Testis (tissue), 3 donors: ENCODE results near the gene EWSR1. TPM values are rescaled to one million over a fixed set of nuclear protein-coding genes. Genes with fewer than 3 reads are reported as not detected.

Experiments
- DNase-seq: peaks from one replicate; pipeline ENCODE4 v3.0.0-alpha.2; 2019
- H3K27ac ChIP-seq, 2 donors: fragments of 200-600 bp; sonication (generic); one replicate each; pipeline ENCODE4 v1.5.1; 2019
- H3K27me3 ChIP-seq: fragments of 200-600 bp; sonication (generic); one replicate; pipeline ENCODE4 v1.5.1; 2019
- H3K36me3 ChIP-seq: fragments of 200-600 bp; sonication (generic); one replicate; pipeline ENCODE4 v1.5.1; 2017; ENCODE audit warnings: low read depth; ENCODE audit errors: missing control alignments
- H3K4me1 ChIP-seq: fragments of 200-600 bp; sonication (generic); one replicate; pipeline ENCODE4 v1.5.1; 2019
- H3K4me3 ChIP-seq, 2 donors: fragments of 200-600 bp; sonication (generic); one replicate each; pipeline ENCODE4 v1.5.1; 2017 to 2019
- H3K9me3 ChIP-seq: fragments of 200-600 bp; sonication (generic); one replicate; pipeline ENCODE4 v1.5.1; 2017
- CTCF ChIP-seq, 3 experiments: fragments of 450-650 bp in 2 of 3; fragments of 200-600 bp in 1 of 3; sonication (generic) in 1 of 3; IDR thresholded peaks; one replicate each; pipeline ENCODE4 v1.5.1; 2016 to 2019; ENCODE audit warnings: antibody characterized with exemption in 3 of 3, mild to moderate bottlenecking in 2 of 3, moderate library complexity in 1 of 3
- POLR2A ChIP-seq: fragments of 450-650 bp; IDR thresholded peaks from one replicate; pipeline ENCODE4 v1.6.1; 2017; ENCODE audit warnings: antibody characterized with exemption, mild to moderate bottlenecking, moderate library complexity
- WGBS, 2 donors: methylation state at CpG; one replicate each; pipeline ENCODE4 v1.1.5; 2018; 5-methylcytosine and 5-hydroxymethylcytosine counted together
- intact Hi-C: fragments of 100-400 bp; cut with DNase I; formaldehyde crosslinking; loops from one replicate; pipeline ENCODE4 v1.15.1; 2023; ENCODE audit warnings: low total_unique reads
- microRNA-seq, 2 donors: library from miRNA; unstranded; fragments of <30 nt; microRNA quantifications; one replicate each; pipeline ENCODE4, GENCODE V29; 2016; ENCODE audit warnings: borderline number of aligned reads in 2 of 2, borderline replicate concordance in 1 of 2
- polyA plus RNA-seq: library from polyadenylated mRNA; stranded (reverse); fragments of 350-450 nt; fragmentation: Illumina TruSeq; extraction: RNeasy Lipid Tissue Mini Kit (QIAGEN cat#74804); gene quantifications from one replicate; pipeline ENCODE4 v1.2.3, GENCODE V29; 2014; ENCODE audit warnings: low read depth, low replicate concordance; ENCODE audit not compliant: insufficient read depth
- small RNA-seq, 2 donors: library from RNA; depleted of rRNA; stranded (forward); fragments of <200 nt; gene quantifications; one replicate each; pipeline ENCODE3, GENCODE V24; 2016
- total RNA-seq, 2 donors: library from RNA; depleted of rRNA; stranded (reverse); fragments of >200 nt; gene quantifications; one replicate each; pipeline ENCODE4 v1.2.3, GENCODE V29; 2016

Gene EWSR1
- total and polyA plus RNA-seq, 3 donors from 2014 or later, result 286 to 451 (median 336) TPM

DNA sequence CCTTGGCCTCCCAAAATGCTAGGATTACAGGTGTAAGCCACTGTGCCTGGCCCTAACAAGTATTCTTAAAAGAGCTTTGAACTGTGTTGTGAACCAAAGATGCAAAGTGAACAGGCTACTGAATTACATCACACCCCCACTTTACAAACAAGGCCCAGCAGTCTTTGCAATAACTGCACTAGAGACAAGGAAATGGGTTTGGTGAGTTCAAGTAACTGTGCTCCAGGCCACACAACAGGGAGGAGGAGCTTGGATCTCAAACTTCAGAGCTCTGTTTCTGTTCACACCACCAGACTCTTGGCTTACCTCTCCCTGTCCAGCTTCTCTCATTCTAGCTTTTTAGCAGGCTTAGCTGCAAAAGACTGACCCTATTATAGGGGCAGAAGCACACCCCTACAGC, 77.9 kb downstream of the EWSR1 start:
- Histone ChIP-seq H3K27ac (no peak overlapping the region), H3K9me3 (no peaks in the 10 kb centered on the region), H3K27me3 (no peaks in the 10 kb centered on the region), H3K4me1 (no peaks in the 10 kb centered on the region), H3K4me3 (no peak overlapping the region), H3K36me3 (no peaks in the 10 kb centered on the region)
- no peak for TF ChIP-seq POLR2A
- no peak for TF ChIP-seq CTCF (IDR thresholded peaks at IDR 0.05)
- intact Hi-C loops, result no loop called here
- no peak for DNase-seq

DNA sequence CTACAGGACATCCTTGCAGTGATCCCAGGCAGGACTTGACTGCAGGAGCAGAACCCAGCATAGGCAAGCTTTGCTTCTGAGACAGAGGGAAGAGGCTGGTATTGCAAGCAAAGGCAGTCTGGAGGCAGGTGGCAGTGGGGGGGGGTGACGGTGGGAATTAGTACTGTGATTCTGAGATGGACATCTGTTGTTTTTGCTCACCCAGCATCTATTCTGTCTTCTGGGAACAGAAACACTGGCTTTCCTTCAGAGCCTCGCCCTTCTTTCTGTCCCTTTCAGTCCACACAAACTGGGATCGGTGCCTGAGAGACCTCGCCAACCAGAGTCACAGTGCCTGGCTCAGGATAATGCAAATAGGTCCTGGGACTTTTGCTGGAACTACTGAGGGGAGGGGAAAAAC, 78.6 kb downstream of the EWSR1 start:
- 88 to 89% methylated on average over 4 of the region's 4 CpGs for WGBS, 2 donors
- intact Hi-C loops, result no loop called here
- Histone ChIP-seq H3K9me3 (no peaks in the 10 kb centered on the region), H3K4me3 (no peak overlapping the region), H3K4me1 (no peaks in the 10 kb centered on the region), H3K27me3 (no peaks in the 10 kb centered on the region), H3K27ac (no peak overlapping the region), H3K36me3 (no peaks in the 10 kb centered on the region)
- TF ChIP-seq POLR2A (no peak), CTCF (IDR thresholded peaks at IDR 0.05) (no peak)
- DNase-seq, result no peak

DNA sequence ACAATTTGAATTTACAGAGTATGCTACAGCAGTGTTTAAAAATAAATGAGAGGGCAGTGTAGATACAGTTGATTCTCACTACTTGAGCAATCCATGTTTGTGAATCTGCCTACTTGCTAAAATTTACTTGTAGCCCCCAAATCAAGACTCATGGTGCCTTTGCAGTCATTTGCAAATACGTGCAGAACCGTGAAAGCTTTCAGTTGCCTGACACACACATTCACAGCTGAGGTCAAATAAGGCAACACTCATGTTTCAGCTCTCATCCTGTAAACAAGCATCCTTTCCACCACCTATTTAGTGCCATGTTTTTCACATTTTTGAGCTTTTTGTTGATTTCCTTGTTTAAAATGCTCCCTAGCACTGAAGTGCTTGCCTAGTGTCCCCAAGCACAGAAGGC, 80.0 kb downstream of the EWSR1 start:
- no peaks in the 10 kb centered on the region for H3K36me3 ChIP-seq
- no peak overlapping the region for H3K27ac ChIP-seq
- TF ChIP-seq POLR2A, result no peak
- no peak for TF ChIP-seq CTCF (IDR thresholded peaks at IDR 0.05)
- H3K4me3 ChIP-seq, result no peak overlapping the region
- intact Hi-C loops, result no loop called here
- DNase-seq, result no peak
- WGBS, 2 donors, result 90 to 93% methylated on average over 2 of the region's 2 CpGs
- H3K9me3 ChIP-seq, result no peaks in the 10 kb centered on the region
- no peaks in the 10 kb centered on the region for H3K27me3 ChIP-seq
- no peaks in the 10 kb centered on the region for H3K4me1 ChIP-seq

DNA sequence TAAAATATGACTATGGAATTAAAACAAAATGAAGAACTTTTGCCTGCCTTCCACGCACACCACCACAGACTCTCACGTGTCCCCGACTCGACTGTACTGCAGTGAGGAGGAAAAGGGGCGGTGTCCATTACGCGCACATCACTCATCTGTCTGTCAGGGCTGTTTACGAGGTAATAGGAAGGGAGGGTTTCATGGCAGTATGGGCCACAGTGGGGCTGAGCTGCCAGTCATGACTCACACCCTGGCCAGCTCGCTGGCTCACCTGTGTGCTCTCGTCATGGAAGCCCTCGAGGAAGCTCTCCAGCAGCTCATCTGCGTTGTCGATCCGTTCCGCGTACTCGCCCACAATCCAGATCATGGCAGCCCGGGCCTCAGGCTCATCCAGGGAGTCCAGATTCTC, 80.9 kb downstream of the EWSR1 start:
- no peaks in the 10 kb centered on the region for H3K36me3 ChIP-seq
- no peak for DNase-seq
- no peaks in the 10 kb centered on the region for H3K4me1 ChIP-seq
- H3K4me3 ChIP-seq, result no peak overlapping the region
- no peak overlapping the region for H3K27ac ChIP-seq
- TF ChIP-seq CTCF (IDR thresholded peaks at IDR 0.05) (no peak), POLR2A (no peak)
- no peaks in the 10 kb centered on the region for H3K27me3 ChIP-seq
- WGBS, 2 donors, result 90 to 94% methylated on average over 18 of the region's 18 CpGs
- intact Hi-C loops, result no loop called here
- H3K9me3 ChIP-seq, result no peaks in the 10 kb centered on the region

Small RNA genes lying within 50 kb of the gene (microRNA-seq; reads per million reads assigned to microRNA genes)
- gene MIR3653, result 20.0 to 26.4 reads per million in 2 donors

Small RNA genes lying within 50 kb of the gene (small RNA-seq; reads per million reads assigned to genes)
- 0 reads per million in 2 donors for gene MIR3653

Other genes with a start within 250 kb of the EWSR1 start
- 10 to 100 TPM in 1 of 2 donors, 1 to 10 TPM in 1; 1.8 to 10.9 TPM for gene C22orf31, start 206.4 kb upstream of the EWSR1 start, total RNA-seq
- gene C22orf31, start 206.4 kb upstream of the EWSR1 start, polyA plus RNA-seq, result 4.5 TPM
- gene KREMEN1, start 195.2 kb upstream of the EWSR1 start, total RNA-seq, result 10 to 100 TPM; 54.5 to 54.9 TPM
- gene KREMEN1, start 195.2 kb upstream of the EWSR1 start, polyA plus RNA-seq, result 42.5 TPM
- gene EMID1, start 62.4 kb upstream of the EWSR1 start, total RNA-seq, result 1 to 10 TPM; 7.0 to 7.5 TPM
- gene EMID1, start 62.4 kb upstream of the EWSR1 start, polyA plus RNA-seq, result 6.2 TPM
- gene RHBDD3, start 287 bp upstream of the EWSR1 start, total RNA-seq, result 10 to 100 TPM; 66.8 to 99.2 TPM
- gene RHBDD3, start 287 bp upstream of the EWSR1 start, polyA plus RNA-seq, result 55.1 TPM
- gene GAS2L1, start 38.4 kb downstream of the EWSR1 start, total RNA-seq, result 100 to 1,000 TPM; 191 to 197 TPM
- 84.9 TPM for gene GAS2L1, start 38.4 kb downstream of the EWSR1 start, polyA plus RNA-seq
- 10 to 100 TPM in 1 of 2 donors, 1 to 10 TPM in 1; 7.1 to 10.4 TPM for gene RASL10A, start 47.4 kb downstream of the EWSR1 start, total RNA-seq
- 2.2 TPM for gene RASL10A, start 47.4 kb downstream of the EWSR1 start, polyA plus RNA-seq
- gene AP1B1, start 120.3 kb downstream of the EWSR1 start, total RNA-seq, result 10 to 100 TPM; 79.8 to 92.0 TPM
- gene AP1B1, start 120.3 kb downstream of the EWSR1 start, polyA plus RNA-seq, result 71.8 TPM
- under 1 TPM; 0.37 to 0.71 TPM for gene RFPL1, start 170.3 kb downstream of the EWSR1 start, total RNA-seq
- gene RFPL1, start 170.3 kb downstream of the EWSR1 start, polyA plus RNA-seq, result 1.4 TPM
- 10 to 100 TPM; 16.9 to 18.6 TPM for gene NEFH, start 211.9 kb downstream of the EWSR1 start, total RNA-seq
- gene NEFH, start 211.9 kb downstream of the EWSR1 start, polyA plus RNA-seq, result 12.0 TPM